Heart left ventricle (tissue), 16 donors: ENCODE results near the gene PUM1. TPM values are rescaled to one million over a fixed set of nuclear protein-coding genes. Genes with fewer than 3 reads are reported as not detected.

ENCODE experiments used
- ATAC-seq, 4 donors: fragments of 200-7000 bp; cut with Tn5 transposase; one replicate each; pipeline ENCODE4 v1.9.1; 2020 to 2022; ENCODE audit warnings: moderate library complexity in 4 of 4, mild to moderate bottlenecking in 3 of 4, moderate number of reproducible peaks in 1 of 4
- DNase-seq, 5 donors: peaks; one replicate each; pipeline ENCODE4 v3.0.0-alpha.2; 2020
- H3K27ac ChIP-seq, 12 donors: fragments of 200-600 bp; sonication (generic) in 4 of 12; one replicate each; pipeline versions ENCODE4 v1.5.0 to v1.8.0; 2016 to 2022; ENCODE audit warnings: mild to moderate bottlenecking in 2 of 12
- H3K27me3 ChIP-seq, 9 donors: fragments of 200-600 bp; sonication (generic) in 2 of 9; one replicate each; pipeline versions ENCODE4 v1.5.1 to v1.8.0; 2016 to 2022; ENCODE audit warnings: mild to moderate bottlenecking in 3 of 9
- H3K36me3 ChIP-seq, 9 donors: fragments of 200-600 bp; sonication (generic) in 2 of 9; one replicate each; pipeline versions ENCODE4 v1.5.0 to v1.8.0; 2018 to 2022; ENCODE audit warnings: mild to moderate bottlenecking in 2 of 9
- H3K4me1 ChIP-seq, 12 donors: fragments of 200-600 bp; sonication (generic) in 4 of 12; one replicate each; pipeline versions ENCODE4 v1.5.0 to v1.8.0; 2016 to 2022; ENCODE audit warnings: mild to moderate bottlenecking in 3 of 12
- H3K4me3 ChIP-seq, 12 donors: fragments of 200-600 bp; sonication (generic) in 4 of 12; one replicate each; pipeline versions ENCODE4 v1.5.0 to v1.8.0; 2017 to 2022; ENCODE audit warnings: mild to moderate bottlenecking in 9 of 12, moderate library complexity in 4 of 12
- H3K9me3 ChIP-seq, 12 donors: fragments of 200-600 bp; sonication (generic) in 4 of 12; one replicate each; pipeline versions ENCODE4 v1.5.0 to v1.8.0; 2016 to 2022; ENCODE audit warnings: mild to moderate bottlenecking in 1 of 12
- CTCF ChIP-seq, 12 donors: fragments of 200-600 bp; sonication (generic) in 4 of 12; IDR thresholded peaks; one replicate each; pipeline versions ENCODE4 v1.5.0 to v1.8.0; 2018 to 2022; ENCODE audit warnings: antibody characterized with exemption in 12 of 12, mild to moderate bottlenecking in 5 of 12
- POLR2A ChIP-seq, 2 donors: fragments of 450-650 bp; IDR thresholded peaks; one replicate each; pipeline ENCODE4 v1.6.1; 2017; ENCODE audit warnings: antibody characterized with exemption in 2 of 2, mild to moderate bottlenecking in 2 of 2, moderate library complexity in 2 of 2
- WGBS, 4 donors: extraction: QIAGEN DNeasy Blood & Tissue Kit in 2 of 4; methylation state at CpG; one replicate each; pipeline versions ENCODE4 v1.1.5 to v1.1.7; 2013 to 2018; 5-methylcytosine and 5-hydroxymethylcytosine counted together
- intact Hi-C, 10 donors: fragments of 100-400 bp; cut with DNase I; formaldehyde crosslinking; loops; one replicate each; pipeline versions ENCODE4 v1.11.1 to v1.14.2; 2022
- polyA plus RNA-seq, 2 donors: library from polyadenylated mRNA; stranded (reverse); fragments of 200-250 nt; gene quantifications; one replicate each; pipeline ENCODE4 v1.2.3, GENCODE V29; 2013
- total RNA-seq, 9 donors: library from RNA; depleted of rRNA in 2 of 9; stranded (reverse); fragments of >200 nt in 2 of 9; fragmentation: NEBNext Ultra II Directional in 3 of 9; extraction: Animal tissue kit (Norgen Biotek cat#: 25700) in 3 of 9; gene quantifications; one replicate each; pipeline versions ENCODE4 v1.1.0 to v1.2.4, GENCODE V29; 2016 to 2023
- donor health status: ischemic (EF 13 %, LVEDD 7.1; RV severe dilation, severe dysfunction).
- donor health status: healthy with polysubstance abuse.
- donor health status: DM: no; HTN: yes; CAD: no.
- donor health status: DM: no; HTN: no; CAD: no.
- donor health status: ischemic (EF 25% LVEDD 6.9; RV normal size, moderate dysfunction).
- donor health status: ischemic (EF 25% LVEDD 5.7; RV mildly dilated, moderate dysfunction).
- donor health status: healthy.
- donor health status: DM: yes; HTN: yes; CAD: no.
- donor health status: ischemic (EF 35%, LVEDD 5.7; RV mildly dilated, moderate dysfunction).
- donor health status: nonischemic (EF 11% LVEDD 7.7; RV severe dilation, severe dysfunction).
- donor health status: DM: yes; HTN: yes; CAD: no.
- donor health status: PGD.
- donor health status: ischemic (EF 29% LVEDD 5.4; RV normal size, mild dysfunction).
- donor health status: nonischemic (EF 23%, LVEDD 6.1; RV moderate dilation, normal function).

Gene PUM1
- total and polyA plus RNA-seq, 11 donors: 19.2 to 96.3 (median 70.7) TPM

GRCh38 chr1:30990591-30990990, 74.9 kb downstream of the PUM1 start:
- Histone ChIP-seq H3K4me1 (peaks cover 0 to 53% (median 20%) of the 10 kb centered on the region in 12 donors), H3K4me3 (no peak overlapping the region), H3K27me3 (no peaks in the 10 kb centered on the region), H3K36me3 (peaks cover 0 to 70% (median 45%) of the 10 kb centered on the region in 9 donors), H3K9me3 (no peaks in the 10 kb centered on the region), H3K27ac (no peak overlapping the region)
- TF ChIP-seq CTCF (IDR thresholded peaks at IDR 0.05) (no peak), POLR2A (IDR thresholded peaks at IDR 0.05) (no peak)
- no peak for ATAC-seq
- DNase-seq: no peak
- intact Hi-C loops: no loop called here
- 87 to 96% (median 90%) methylated on average over 3 of the region's 3 CpGs for WGBS, 4 donors

GRCh38 chr1:30988045-30988444, 77.5 kb downstream of the PUM1 start:
- no peak for ATAC-seq
- Histone ChIP-seq H3K9me3 (no peaks in the 10 kb centered on the region), H3K36me3 (peaks cover 0 to 65% (median 29%) of the 10 kb centered on the region in 9 donors), H3K27ac (no peak overlapping the region), H3K27me3 (no peaks in the 10 kb centered on the region), H3K4me3 (no peak overlapping the region), H3K4me1 (peaks cover 0 to 68% (median 35%) of the 10 kb centered on the region in 12 donors)
- no peak for TF ChIP-seq CTCF (IDR thresholded peaks at IDR 0.05)
- no peak for TF ChIP-seq POLR2A (IDR thresholded peaks at IDR 0.05)
- intact Hi-C loops: loop anchor here in 1 of 10 donors (10.0 kb wide), 1 partner anchor 167 kb away; no protein-coding TSS in a partner anchor
- WGBS, 4 donors: 88 to 97% (median 89%) methylated on average over 1 of the region's 1 CpG
- no peak for DNase-seq

GRCh38 chr1:30986755-30987154, 78.8 kb downstream of the PUM1 start:
- H3K4me3 ChIP-seq: no peak overlapping the region
- H3K9me3 ChIP-seq: no peaks in the 10 kb centered on the region
- no peaks in the 10 kb centered on the region for H3K27me3 ChIP-seq
- intact Hi-C loops: loop anchor here in 1 of 10 donors (10.0 kb wide), 1 partner anchor 168 kb away; no protein-coding TSS in a partner anchor
- H3K4me1 ChIP-seq: peaks cover 0 to 77% (median 47%) of the 10 kb centered on the region in 12 donors
- no peak for TF ChIP-seq CTCF (IDR thresholded peaks at IDR 0.05)
- TF ChIP-seq POLR2A (IDR thresholded peaks at IDR 0.05): no peak
- H3K36me3 ChIP-seq: peaks cover 0 to 54% (median 22%) of the 10 kb centered on the region in 9 donors
- no peak for DNase-seq
- H3K27ac ChIP-seq: no peak overlapping the region
- 50 to 54% (median 53%) methylated on average over 3 of the region's 3 CpGs for WGBS, 4 donors
- no peak for ATAC-seq

- WGBS, 4 donors: 95 to 97% (median 96%) methylated on average over 4 of the region's 4 CpGs
- Histone ChIP-seq H3K27me3 (no peaks in the 10 kb centered on the region), H3K4me3 (no peak overlapping the region), H3K36me3 (peaks cover 0 to 45% (median 12%) of the 10 kb centered on the region in 9 donors), H3K9me3 (no peaks in the 10 kb centered on the region), H3K27ac (no peak overlapping the region), H3K4me1 (peaks cover 0 to 85% (median 46%) of the 10 kb centered on the region in 12 donors)
- intact Hi-C loops: loop anchor here in 1 of 10 donors (10.0 kb wide), 1 partner anchor 170 kb away; no protein-coding TSS in a partner anchor
- DNase-seq: no peak
- TF ChIP-seq CTCF (IDR thresholded peaks at IDR 0.05) (no peak), POLR2A (IDR thresholded peaks at IDR 0.05) (no peak)
- ATAC-seq: no peak
These were observed 80.5 kb downstream of the PUM1 start for GRCh38 chr1:30984991-30985503.
